Stimulated activated CD8-positive, alpha-beta memory T cell treated with anti-CD3 and anti-CD28 coated beads, Interleukin-12 subunit alpha, Interleukin-12 subunit beta, amount 100 ng/mL, for 1 hour (primary cell): Measurements from ENCODE around the gene FOXK1.

Source experiments
- DNase-seq: peaks from one replicate; pipeline ENCODE4 v3.0.0-alpha.2; 2020; ENCODE audit warnings: low read depth

Gene FOXK1

DNA sequence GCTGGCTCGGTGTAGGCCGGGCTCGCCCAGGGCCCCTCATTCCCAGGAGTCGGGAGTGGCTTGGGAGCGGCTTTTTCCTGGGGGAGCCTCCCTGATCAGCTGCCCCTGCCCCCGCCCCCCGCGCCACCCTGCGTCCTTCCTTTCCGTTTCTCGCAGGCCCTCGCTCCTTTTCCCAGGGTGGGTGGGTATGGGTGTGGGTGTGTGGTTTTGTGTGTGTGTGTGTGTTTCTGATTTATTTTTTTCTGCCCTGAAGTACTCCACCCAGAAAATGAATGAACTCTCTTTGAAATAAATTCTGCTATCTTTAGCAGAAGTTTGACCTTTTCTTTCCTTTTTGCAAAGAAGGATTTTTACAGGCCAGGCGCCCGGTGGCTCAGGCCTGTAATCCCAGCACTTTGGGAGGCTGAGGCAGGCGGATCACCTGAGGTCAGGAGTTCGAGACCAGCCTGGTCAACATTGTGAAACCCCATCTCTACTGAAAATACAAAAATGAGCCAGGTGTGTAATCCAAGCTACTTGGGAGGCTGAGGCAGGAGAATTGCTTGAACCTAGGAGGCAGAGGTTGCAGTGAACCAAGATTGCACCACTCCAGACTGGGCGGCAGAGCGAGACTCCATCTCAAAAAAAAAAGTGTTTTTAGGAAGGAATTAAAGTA is 63.3 kb downstream of the FOXK1 start:
- no peak for DNase-seq

DNA sequence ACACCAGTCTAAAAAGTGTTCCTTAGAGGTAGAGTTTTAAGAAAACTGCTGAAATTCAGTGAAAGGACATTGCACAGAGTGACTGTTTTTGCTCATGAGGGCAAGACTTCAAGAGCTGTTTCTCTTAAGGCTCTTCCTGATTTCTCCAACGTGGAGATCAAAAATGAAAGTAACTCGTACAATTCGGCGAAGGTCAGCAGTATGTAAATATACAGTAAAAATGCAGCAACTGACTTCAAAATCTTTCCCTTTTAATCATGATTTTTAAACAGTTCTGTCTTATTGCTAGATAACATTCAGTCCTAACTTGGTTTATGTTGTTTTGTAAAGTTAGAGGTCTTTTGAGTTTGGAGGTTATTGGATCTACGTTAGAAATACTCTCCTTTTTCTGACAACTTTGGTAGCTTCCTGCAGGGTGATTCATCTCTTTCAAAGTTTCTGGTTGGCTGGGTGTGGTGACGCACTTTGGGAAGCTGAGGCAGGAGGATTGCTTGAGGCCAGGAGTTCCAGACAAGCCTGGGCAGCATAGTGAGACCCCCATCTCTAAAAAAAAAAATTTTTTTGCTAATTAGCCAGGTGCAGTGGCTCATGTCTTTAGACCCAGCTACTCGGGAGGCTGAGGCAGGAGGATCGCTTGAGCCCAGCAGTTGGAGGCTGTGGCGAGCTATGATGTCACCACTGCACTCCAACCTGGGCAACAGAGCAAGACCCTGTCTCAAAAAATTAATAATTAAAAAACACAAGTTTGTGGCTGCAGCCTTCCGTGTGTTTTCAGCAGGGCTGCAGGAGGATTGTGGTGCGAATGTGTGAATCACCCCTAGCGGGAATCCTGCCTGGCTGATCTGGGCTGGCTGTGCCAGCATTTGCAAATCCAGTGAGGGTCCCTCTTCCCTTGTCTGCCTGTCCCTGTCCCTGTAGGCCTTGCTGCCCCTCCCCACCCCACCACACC is 64.2 kb downstream of the FOXK1 start:
- DNase-seq: no peak

DNA sequence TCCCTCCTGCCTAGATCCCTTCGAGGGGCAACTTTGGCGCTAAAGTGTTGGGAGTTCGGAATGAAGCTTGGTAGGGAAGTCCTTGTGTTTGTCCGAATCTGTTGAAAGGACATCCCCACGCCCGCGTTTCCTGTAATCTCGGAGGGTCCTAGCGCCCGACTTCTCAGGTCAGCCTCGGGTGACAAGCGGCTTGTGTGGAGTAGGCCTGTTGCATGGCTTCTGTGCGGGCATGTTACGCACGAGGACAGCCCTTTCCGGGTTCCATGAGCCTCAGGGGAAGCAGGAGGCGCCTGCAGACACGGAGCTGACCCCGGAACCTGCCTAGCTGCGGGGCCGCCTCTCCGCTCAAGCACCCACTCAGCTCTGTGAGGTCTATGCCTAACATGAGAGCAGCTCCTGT is 64.9 kb downstream of the FOXK1 start:
- DNase-seq: no peak

DNA sequence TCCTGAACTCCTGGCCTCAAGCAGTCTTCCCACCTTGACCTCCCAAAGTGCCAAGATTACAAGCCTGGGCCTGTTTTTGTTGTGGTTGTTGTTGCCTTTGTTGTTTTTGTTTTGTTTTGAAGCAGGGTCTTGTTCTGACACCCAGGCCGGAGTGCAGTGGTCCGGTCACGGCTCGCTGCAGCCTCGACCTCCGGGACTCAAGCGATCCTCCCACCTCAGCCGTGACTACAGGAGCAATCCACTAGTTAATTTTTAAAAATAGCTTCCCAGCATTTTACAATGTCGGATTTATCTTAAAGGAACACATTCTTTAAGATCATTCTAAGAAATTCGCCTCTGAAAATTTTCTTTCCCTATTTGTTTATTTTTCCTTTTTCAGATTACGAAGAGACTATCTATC is 65.7 kb downstream of the FOXK1 start:
- DNase-seq: no peak

DNA sequence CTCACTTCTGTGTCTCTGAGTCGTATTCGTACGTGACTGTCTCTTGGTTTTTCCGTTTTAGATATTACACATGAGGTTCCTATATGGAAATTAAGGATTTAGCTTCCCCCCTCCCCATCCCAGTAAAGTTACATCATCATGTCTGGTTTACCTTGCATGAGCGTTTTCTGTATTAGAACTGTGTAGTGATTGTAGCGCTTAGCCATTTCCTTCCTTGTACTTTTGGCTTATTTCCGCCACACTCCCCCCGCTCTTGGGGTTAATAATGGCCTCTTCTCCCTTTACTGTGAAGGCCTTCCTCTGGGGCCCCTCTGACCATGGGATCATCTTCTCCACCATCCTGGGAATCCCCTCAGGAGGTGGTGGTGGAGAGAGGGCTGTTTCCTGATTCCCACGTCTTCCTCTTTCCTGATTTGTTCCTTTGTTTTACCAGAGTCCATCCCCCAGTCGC is 66.2 kb downstream of the FOXK1 start:
- DNase-seq: no peak

DNA sequence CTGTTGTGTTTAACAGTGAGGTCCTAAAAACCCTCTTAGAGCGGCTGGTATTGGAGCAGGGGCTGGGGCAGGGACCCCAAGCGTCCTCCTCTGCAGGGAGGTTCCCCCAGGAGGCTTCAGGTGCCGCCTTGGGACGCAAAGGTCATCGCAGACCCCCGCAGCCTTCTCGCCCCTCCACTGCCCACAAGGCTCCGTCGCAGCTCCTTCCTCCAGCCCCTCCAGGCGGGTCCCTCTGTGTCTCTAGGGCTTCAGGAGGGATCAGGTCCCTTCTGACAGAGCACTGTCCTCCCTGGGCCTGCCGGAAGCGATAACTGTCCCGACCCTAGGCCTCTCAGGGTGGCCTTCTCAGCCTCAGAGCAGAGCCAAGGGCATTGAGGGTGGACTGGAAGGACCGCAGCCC is 67.3 kb downstream of the FOXK1 start:
- no peak for DNase-seq

DNA sequence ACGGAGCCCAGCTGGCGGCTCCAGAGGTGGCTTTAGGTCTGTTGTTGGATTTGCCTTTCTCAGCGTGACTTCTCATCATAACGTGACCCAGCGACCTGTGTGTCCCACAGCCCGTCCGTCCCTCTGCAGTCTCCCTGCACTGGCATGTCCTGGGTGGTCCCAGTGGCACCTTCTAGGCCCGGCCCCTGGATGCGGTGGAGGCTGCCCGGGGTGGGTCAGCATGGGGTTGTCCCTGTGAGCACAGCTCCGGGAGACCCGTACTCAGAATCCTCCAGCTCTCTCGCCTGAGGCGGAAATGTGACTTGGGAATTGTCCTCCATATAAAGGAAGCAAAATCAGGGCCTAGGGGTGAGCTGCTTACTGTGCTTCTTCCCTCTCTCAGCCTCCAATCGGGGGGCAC is 67.7 kb downstream of the FOXK1 start:
- no peak for DNase-seq

DNA sequence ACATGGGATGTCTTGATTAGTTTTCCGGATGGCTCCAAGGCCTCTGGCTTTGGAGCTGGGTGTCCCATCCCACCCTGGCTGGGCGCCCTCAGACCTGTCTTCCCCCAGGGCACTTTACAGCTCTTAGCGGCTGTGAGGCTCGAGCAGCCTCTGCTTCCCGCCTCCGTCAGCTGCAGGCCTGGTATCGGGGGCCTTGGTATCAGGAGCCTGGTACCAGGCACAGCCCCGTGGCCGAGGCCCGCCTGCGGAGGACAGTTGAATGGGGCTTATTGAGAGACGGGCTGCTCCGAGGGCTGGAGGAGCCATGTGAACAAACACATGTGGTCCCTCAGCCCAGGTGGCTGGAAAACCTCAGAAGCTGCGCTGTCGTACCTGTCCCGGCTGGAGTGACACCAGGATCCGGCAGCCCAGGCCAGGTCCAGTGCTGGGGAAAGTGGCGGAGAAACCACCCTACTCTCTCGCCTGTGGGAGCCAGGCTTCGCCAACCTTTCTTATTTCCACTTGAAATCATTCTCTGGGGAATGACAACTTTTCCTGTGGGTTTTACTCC is 69.4 kb downstream of the FOXK1 start:
- no peak for DNase-seq

DNA sequence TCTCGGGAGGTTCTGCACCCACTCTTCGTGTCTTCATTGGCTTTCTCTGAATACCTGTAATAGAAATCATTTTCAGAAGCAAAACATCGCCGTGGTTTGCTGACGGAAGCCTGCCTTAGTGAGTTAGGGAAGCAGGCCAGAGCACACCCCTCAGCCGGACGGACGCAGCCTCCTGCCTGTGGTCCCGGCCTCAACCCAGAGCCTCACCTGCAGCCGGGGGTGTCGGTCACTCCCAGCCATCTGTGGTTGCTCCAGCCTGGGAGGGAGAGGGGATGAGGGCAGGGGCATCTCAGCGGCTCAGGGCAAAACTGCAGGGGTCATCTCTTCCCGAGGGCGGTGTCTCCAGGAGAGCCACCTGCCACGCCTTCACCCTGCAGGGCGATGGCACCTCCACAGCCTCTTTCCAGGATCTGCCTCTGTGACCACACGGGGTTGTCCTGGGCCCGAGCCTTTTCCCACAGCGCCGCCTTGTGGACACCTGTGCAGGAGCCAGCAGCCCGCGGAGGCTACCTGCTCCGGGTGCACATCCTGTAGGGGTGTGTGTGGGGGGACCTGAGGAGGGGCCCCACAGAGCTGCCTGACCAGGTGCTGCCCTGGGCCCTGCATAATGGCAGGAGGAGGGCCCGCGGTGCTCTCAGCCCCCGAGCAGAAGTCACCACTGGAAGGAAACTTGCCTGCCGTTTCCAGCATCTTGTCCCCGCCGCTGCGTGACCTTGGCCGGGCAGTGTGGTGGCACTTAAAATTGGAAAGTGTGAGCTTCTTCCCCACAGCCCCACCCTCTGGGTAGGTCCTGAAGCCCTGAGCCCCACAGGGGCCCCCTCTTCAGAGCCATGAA is 71.7 kb downstream of the FOXK1 start:
- DNase-seq: peak; percentile 75

DNA sequence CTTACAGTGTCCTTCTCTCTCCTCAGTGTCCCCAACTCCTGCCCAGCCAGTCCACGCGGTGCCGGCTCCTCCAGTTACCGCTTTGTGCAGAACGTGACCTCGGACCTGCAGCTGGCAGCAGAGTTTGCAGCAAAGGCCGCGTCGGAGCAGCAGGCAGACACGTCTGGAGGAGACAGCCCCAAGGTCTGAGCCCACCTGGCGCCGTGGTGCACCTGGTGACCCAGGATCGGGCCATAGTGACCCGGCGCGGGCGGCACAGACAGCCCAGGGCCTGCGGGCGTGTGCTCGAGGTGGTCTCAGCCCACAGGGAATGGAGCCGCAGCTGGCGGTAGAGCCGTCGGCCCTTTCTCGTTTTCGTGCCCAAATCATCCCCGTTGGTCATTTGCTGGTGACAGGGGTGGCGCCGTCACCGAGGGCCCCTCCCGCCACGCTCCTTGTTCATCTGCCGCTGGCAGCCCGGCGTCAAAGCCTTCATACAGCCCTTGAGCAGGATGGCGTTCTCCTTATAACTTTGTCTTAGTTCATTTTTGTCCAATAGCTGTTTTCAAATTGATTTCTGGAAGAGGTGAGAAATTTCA is 72.4 kb downstream of the FOXK1 start:
- DNase-seq: no peak

DNA sequence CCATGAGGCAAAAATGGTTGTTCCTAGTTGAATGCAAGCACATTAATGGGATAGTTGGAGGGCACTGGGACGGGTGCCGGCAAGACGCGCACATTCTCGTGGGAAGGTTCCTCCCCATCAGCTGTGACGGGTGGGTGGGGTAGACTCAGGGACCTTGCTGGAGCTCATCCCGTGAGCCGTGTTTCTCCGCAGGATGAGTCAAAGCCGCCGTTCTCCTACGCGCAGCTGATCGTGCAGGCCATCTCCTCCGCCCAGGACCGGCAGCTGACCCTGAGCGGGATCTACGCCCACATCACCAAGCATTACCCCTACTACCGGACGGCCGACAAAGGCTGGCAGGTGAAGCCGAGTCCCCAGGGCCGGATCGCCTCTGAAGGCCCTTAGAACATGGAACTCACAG is 73.0 kb downstream of the FOXK1 start:
- DNase-seq: no peak

DNA sequence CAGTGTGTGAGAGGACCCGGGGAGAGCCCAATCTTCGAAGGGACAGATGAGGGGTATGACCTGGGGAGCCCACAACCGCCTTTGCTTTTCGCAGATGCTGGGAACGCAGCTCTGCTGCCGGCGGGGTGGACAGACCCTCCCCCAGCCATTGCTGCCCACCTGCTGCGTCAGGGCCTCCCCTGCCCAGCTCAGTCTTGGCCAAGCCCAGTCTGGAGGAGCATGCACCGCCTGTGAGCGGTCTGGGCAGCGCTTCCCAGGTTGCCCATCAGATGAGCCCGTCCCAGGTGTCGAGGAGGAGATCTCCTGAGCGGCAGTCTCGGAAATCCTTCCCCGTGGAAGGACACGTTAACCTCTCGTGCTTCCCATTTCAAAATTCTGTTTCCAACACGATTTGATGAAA is 76.0 kb downstream of the FOXK1 start:
- DNase-seq: no peak

DNA sequence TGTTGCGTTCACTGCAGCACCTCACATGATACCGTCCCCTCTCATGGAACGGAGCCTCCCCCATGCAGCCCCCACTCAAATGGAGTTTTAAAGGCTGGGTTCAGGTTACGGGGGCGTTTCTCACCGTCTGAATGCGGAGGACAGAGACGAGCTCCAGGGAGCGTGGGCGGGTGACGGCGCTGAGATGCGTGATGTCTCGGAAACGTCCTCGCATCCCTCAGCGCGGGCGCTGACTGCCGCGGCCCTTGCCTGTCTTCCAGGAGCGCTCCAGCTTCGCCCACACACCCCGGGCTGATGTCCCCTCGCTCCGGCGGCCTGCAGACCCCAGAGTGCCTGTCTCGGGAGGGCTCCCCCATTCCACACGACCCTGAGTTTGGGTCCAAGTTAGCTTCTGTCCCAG is 76.7 kb downstream of the FOXK1 start:
- DNase-seq: no peak

DNA sequence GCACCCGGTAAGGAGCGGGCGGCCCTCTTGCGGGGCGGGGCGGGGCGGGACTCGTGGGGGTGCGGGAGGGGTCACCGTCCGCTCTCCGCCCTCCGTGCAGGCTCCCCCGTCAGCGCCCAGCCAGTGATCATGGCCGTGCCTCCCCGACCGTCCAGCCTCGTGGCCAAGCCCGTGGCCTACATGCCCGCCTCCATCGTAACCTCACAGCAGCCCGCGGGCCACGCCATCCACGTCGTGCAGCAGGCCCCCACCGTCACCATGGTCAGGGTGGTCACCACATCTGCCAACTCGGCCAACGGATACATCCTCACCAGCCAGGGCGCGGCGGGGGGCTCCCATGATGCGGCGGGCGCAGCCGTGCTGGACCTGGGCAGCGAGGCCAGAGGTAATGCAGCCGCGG is 77.1 kb downstream of the FOXK1 start:
- DNase-seq: no peak

DNA sequence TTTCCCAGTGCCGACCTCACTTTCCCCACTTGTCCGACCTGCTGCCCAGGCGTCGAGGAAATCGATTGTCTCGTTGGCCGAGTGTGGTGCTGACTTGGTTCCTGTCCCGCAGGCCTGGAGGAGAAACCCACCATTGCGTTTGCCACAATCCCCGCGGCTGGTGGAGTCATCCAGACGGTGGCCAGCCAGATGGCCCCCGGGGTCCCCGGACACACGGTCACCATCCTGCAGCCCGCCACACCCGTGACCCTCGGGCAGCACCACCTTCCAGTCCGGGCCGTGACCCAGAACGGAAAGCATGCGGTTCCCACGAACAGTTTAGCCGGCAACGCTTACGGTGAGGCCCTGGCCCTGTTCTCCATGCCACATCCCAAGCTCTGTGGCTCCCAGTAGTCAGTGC is 78.9 kb downstream of the FOXK1 start:
- no peak for DNase-seq

DNA sequence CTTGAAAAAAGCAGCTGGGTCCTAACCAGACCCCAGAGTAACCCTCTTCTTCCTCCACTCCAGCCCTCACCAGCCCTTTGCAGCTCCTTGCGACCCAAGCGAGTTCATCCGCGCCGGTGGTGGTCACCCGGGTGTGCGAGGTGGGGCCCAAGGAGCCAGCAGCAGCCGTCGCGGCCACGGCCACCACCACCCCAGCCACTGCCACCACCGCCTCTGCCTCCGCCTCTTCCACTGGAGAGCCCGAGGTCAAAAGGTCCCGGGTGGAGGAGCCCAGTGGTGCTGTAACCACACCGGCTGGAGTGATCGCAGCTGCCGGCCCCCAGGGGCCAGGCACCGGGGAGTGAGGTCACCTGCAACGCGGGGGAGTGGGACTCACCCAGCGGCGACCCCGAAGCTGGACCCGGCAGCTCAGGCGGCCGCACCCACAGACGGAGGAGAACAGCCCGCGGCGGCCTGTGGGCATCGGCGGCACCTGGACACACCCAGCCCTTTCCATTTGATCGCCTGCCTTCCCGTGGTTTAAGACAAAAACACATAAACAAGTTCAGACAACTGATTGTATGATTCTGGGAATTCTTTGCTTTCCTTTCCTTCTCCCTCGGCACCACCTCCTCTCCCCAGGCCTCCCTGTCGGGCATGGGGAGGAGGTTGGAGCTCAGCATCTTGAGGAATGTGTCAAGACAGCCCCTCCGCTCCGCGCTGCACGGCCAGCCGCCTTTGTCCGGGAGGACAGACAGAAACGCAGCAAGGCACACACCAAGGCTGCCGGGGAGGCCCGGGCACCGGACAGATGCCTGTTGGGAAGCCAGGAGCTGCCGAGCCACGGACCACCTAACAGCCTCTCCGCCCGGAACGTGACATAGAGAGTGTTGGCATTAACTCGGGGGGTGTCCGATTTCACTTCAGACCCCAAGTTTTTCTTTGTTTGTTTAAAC is 80.3 kb downstream of the FOXK1 start:
- no peak for DNase-seq

DNA sequence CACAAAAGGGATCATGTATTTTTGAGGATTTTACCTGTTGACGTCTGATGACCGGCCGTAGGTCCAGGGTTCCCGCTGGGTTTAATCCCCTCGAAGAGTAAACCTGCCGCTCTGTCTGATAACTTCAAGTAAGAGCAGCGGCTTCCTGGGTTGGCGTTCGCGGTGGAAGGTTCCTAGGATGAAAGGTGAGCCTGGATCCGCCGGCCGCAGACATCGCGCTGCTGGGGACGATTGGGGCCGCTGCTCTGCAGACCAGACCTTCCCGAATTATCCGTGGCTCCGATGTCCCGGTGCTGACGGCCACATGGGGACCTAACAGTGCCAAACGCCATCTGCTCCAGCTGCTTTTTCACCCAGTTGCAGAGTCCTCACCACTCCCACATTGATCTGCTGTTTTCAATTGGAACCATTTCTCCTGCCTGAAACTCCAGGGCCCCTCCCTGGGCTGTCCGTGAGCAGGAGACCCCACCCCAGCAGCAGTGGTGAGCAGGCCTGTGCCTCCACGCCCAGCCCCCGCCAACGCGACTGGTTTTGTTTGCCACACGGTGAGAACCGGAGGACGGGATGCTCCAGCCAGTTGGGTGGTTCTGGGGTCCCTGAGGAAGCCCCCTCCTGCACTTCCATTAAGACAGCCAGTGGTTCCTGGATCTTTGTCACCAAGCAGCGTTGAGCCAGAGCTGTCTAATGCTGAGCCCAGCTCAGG is 81.1 kb downstream of the FOXK1 start:
- no peak for DNase-seq

DNA sequence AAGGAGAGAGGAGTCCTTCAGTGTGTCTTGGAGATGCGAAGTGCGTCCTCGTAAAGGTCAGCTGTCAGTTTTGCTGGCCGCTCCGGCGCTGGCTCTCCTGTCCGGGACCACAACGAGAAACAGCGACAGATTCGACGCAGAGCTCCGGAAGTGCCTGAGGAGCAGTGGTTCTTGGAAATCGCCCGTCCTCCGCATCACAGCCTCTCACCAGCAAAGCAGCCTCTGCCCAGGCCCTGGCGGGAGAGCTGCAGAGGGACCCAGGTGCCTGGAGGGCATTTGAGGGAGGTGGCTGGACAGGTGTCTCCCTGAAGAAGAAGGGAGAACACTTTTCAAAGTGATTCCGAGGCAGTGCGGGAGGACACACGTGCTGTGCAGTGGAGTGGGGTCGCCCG is 81.7 kb downstream of the FOXK1 start:
- no peak for DNase-seq

DNA sequence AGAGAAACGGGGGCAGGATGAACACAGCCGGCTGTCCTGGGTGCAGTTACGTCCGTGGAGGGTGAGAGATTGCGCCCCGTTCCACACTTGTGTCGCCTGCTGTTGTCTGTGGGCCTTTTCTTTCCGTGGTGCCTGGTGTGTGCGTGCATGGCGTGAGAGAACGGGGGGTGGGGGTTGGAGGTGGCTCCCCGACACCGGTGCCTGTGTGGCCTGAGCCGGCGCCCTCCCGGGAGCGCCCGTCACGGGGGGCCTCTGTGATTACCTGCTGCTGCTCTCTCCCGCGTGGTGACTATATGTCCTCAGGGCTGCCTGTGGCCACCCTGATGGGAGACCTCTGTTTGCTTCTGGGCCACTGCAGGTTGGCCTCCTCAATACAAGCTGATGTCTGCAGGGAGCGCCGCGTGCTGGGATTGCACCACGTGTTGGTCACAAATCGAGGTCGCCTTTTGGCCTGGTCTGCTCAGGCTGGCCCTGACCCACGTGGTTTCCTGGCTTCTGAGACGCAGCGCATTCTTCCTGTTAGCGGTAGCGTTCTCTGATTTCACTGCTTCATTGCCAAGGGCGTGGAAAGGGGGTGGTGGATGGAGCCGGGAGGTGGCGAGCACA is 82.4 kb downstream of the FOXK1 start:
- DNase-seq: no peak
